ENCODE results near the gene NTF4. TPM values are rescaled to one million over a fixed set of nuclear protein-coding genes. Genes with fewer than 3 reads are reported as not detected.

The NTF4 gene
- total and polyA plus RNA-seq, 8 donors = 0.63 to 6.2 (median 0.97) TPM

- intact Hi-C loops (cut with DNase I) = no loop called here
- Histone ChIP-seq H3K9me3 (no peaks in the 10 kb centered on the region), H3K27me3 (peaks cover 0 to 22% of the 10 kb centered on the region in 2 donors), H3K4me1 (peaks cover 9 to 20% of the 10 kb centered on the region in 2 donors), H3K4me3 (no peak overlapping the region), H3K36me3 (peaks cover 0 to 66% of the 10 kb centered on the region in 2 donors), H3K27ac (no peak overlapping the region)
- ATAC-seq = no peak
- TF ChIP-seq CTCF (IDR thresholded peaks at IDR 0.05) = no peak
- DNase-seq = no peak
Measured at GRCh38 chr19:49014123-49014869, 50.3 kb downstream of the NTF4 start.

GRCh38 chr19:49011194-49011593, 53.4 kb downstream of the NTF4 start:
- TF ChIP-seq CTCF (IDR thresholded peaks at IDR 0.05) = no peak
- ATAC-seq (no peak), DNase-seq (no peak)
- Histone ChIP-seq H3K9me3 (no peaks in the 10 kb centered on the region), H3K4me3 (no peak overlapping the region), H3K4me1 (no peaks in the 10 kb centered on the region), H3K36me3 (peaks cover 0 to 93% of the 10 kb centered on the region in 2 donors), H3K27me3 (no peaks in the 10 kb centered on the region), H3K27ac (no peak overlapping the region)
- intact Hi-C loops (cut with DNase I) = no loop called here

Other genes starting within 250 kb of the NTF4 start
- 10 to 100 TPM; 10.1 to 20.3 TPM for gene HSD17B14, start 228.3 kb downstream of the NTF4 start, total RNA-seq
- 10 to 100 TPM in 1 of 6 donors, 1 to 10 TPM in 5; 6.7 to 10.9 (median 8.6) TPM for gene HSD17B14, start 228.3 kb downstream of the NTF4 start, polyA plus RNA-seq (ENCODE audit: insufficient read length in 6 of 6)
- gene PLEKHA4, start 196.2 kb downstream of the NTF4 start, total RNA-seq = 10 to 100 TPM; 21.0 to 37.3 TPM
- gene PLEKHA4, start 196.2 kb downstream of the NTF4 start, polyA plus RNA-seq (ENCODE audit: insufficient read length in 6 of 6) = 10 to 100 TPM; 14.4 to 21.1 (median 17.4) TPM
- gene PPP1R15A, start 192.4 kb downstream of the NTF4 start, total RNA-seq = 10 to 100 TPM; 68.4 to 74.8 TPM
- gene PPP1R15A, start 192.4 kb downstream of the NTF4 start, polyA plus RNA-seq (ENCODE audit: insufficient read length in 6 of 6) = 100 to 1,000 TPM in 1 of 6 donors, 10 to 100 TPM in 5; 36.3 to 110 (median 58.4) TPM
- gene TULP2, start 166.1 kb downstream of the NTF4 start, total RNA-seq = 1 to 10 TPM in 1 of 2 donors, under 1 TPM in 1; 0.89 to 1.2 TPM
- gene TULP2, start 166.1 kb downstream of the NTF4 start, polyA plus RNA-seq (ENCODE audit: insufficient read length in 6 of 6) = 1 to 10 TPM in 3 of 6 donors, under 1 TPM in 3; 0.72 to 1.4 (median 1.1) TPM
- 100 to 1,000 TPM; 286 to 331 TPM for gene NUCB1, start 164.5 kb downstream of the NTF4 start, total RNA-seq
- gene NUCB1, start 164.5 kb downstream of the NTF4 start, polyA plus RNA-seq (ENCODE audit: insufficient read length in 6 of 6) = 100 to 1,000 TPM; 171 to 210 (median 192) TPM
- gene DHDH, start 131.1 kb downstream of the NTF4 start, total RNA-seq = 1 to 10 TPM; 3.3 to 4.1 TPM
- 1 to 10 TPM in 5 of 6 donors, under 1 TPM in 1; 0.86 to 2.4 (median 1.8) TPM for gene DHDH, start 131.1 kb downstream of the NTF4 start, polyA plus RNA-seq (ENCODE audit: insufficient read length in 6 of 6)
- gene BAX, start 109.9 kb downstream of the NTF4 start, total RNA-seq = 100 to 1,000 TPM; 130 to 141 TPM
- gene BAX, start 109.9 kb downstream of the NTF4 start, polyA plus RNA-seq (ENCODE audit: insufficient read length in 6 of 6) = 10 to 100 TPM; 47.7 to 69.7 (median 60.8) TPM
- 1,000 to 10,000 TPM; 8,739 to 9,329 TPM for gene FTL, start 99.5 kb downstream of the NTF4 start, total RNA-seq
- 1,000 to 10,000 TPM; 1,119 to 1,450 (median 1,279) TPM for gene FTL, start 99.5 kb downstream of the NTF4 start, polyA plus RNA-seq (ENCODE audit: insufficient read length in 6 of 6)
- gene GYS1, start 71.5 kb downstream of the NTF4 start, total RNA-seq = 10 to 100 TPM; 42.5 to 49.0 TPM
- gene GYS1, start 71.5 kb downstream of the NTF4 start, polyA plus RNA-seq (ENCODE audit: insufficient read length in 6 of 6) = 10 to 100 TPM; 45.2 to 56.3 (median 50.0) TPM
- 10 to 100 TPM; 46.6 to 66.6 TPM for gene RUVBL2, start 70.9 kb downstream of the NTF4 start, total RNA-seq
- gene RUVBL2, start 70.9 kb downstream of the NTF4 start, polyA plus RNA-seq (ENCODE audit: insufficient read length in 6 of 6) = 10 to 100 TPM; 67.9 to 83.7 (median 76.8) TPM
- gene LHB, start 47.7 kb downstream of the NTF4 start, total RNA-seq = not detected
- under 1 TPM in 2 of 6 donors, not detected in 4; 0.31 to 0.57 TPM for gene LHB, start 47.7 kb downstream of the NTF4 start, polyA plus RNA-seq (ENCODE audit: insufficient read length in 6 of 6)
- gene CGB3, start 40.5 kb downstream of the NTF4 start, total RNA-seq = not detected
- under 1 TPM in 1 of 6 donors, not detected in 5; 0.81 TPM for gene CGB3, start 40.5 kb downstream of the NTF4 start, polyA plus RNA-seq (ENCODE audit: insufficient read length in 6 of 6)
- gene CGB2, start 32.9 kb downstream of the NTF4 start, total RNA-seq = not detected
- not detected for gene CGB2, start 32.9 kb downstream of the NTF4 start, polyA plus RNA-seq (ENCODE audit: insufficient read length in 6 of 6)
- gene CGB1, start 27.9 kb downstream of the NTF4 start, total RNA-seq = not detected
- gene CGB1, start 27.9 kb downstream of the NTF4 start, polyA plus RNA-seq (ENCODE audit: insufficient read length in 6 of 6) = not detected
- under 1 TPM in 1 of 2 donors, not detected in 1; 0.50 TPM for gene CGB5, start 21.0 kb downstream of the NTF4 start, total RNA-seq
- not detected for gene CGB5, start 21.0 kb downstream of the NTF4 start, polyA plus RNA-seq (ENCODE audit: insufficient read length in 6 of 6)
- not detected for gene CGB8, start 15.7 kb downstream of the NTF4 start, total RNA-seq
- under 1 TPM in 1 of 6 donors, not detected in 5; 0.89 TPM for gene CGB8, start 15.7 kb downstream of the NTF4 start, polyA plus RNA-seq (ENCODE audit: insufficient read length in 6 of 6)
- under 1 TPM; 0.09 to 0.34 TPM for gene CGB7, start 7.1 kb downstream of the NTF4 start, total RNA-seq
- under 1 TPM; 0.11 to 0.69 (median 0.18) TPM for gene CGB7, start 7.1 kb downstream of the NTF4 start, polyA plus RNA-seq (ENCODE audit: insufficient read length in 6 of 6)
- gene KCNA7, start 7.9 kb upstream of the NTF4 start, total RNA-seq = not detected
- under 1 TPM in 5 of 6 donors, not detected in 1; 0.04 to 0.12 (median 0.06) TPM for gene KCNA7, start 7.9 kb upstream of the NTF4 start, polyA plus RNA-seq (ENCODE audit: insufficient read length in 6 of 6)
- gene SNRNP70, start 20.6 kb upstream of the NTF4 start, total RNA-seq = 100 to 1,000 TPM; 161 to 173 TPM
- gene SNRNP70, start 20.6 kb upstream of the NTF4 start, polyA plus RNA-seq (ENCODE audit: insufficient read length in 6 of 6) = 100 to 1,000 TPM; 270 to 371 (median 354) TPM
- gene LIN7B, start 49.6 kb upstream of the NTF4 start, total RNA-seq = 1 to 10 TPM; 6.5 to 6.9 TPM
- gene LIN7B, start 49.6 kb upstream of the NTF4 start, polyA plus RNA-seq (ENCODE audit: insufficient read length in 6 of 6) = 10 to 100 TPM in 2 of 6 donors, 1 to 10 TPM in 4; 7.3 to 12.5 (median 9.2) TPM
- gene C19orf73, start 54.3 kb upstream of the NTF4 start, total RNA-seq = 1 to 10 TPM; 1.7 to 2.1 TPM
- under 1 TPM in 4 of 6 donors, not detected in 2; 0.23 to 0.51 (median 0.25) TPM for gene C19orf73, start 54.3 kb upstream of the NTF4 start, polyA plus RNA-seq (ENCODE audit: insufficient read length in 6 of 6)
- 1 to 10 TPM; 6.6 to 7.5 TPM for gene PPFIA3, start 54.7 kb upstream of the NTF4 start, total RNA-seq
- 1 to 10 TPM; 5.9 to 9.9 (median 7.7) TPM for gene PPFIA3, start 54.7 kb upstream of the NTF4 start, polyA plus RNA-seq (ENCODE audit: insufficient read length in 6 of 6)
- 1 to 10 TPM in 1 of 2 donors, under 1 TPM in 1; 0.26 to 1.5 TPM for gene HRC, start 90.6 kb upstream of the NTF4 start, total RNA-seq
- 10 to 100 TPM in 4 of 6 donors, 1 to 10 TPM in 2; 8.4 to 16.4 (median 11.1) TPM for gene HRC, start 90.6 kb upstream of the NTF4 start, polyA plus RNA-seq (ENCODE audit: insufficient read length in 6 of 6)
- gene TRPM4, start 93.0 kb upstream of the NTF4 start, total RNA-seq = 10 to 100 TPM; 32.5 to 61.7 TPM
- gene TRPM4, start 93.0 kb upstream of the NTF4 start, polyA plus RNA-seq (ENCODE audit: insufficient read length in 6 of 6) = 10 to 100 TPM; 14.3 to 39.7 (median 26.2) TPM